ENCODE data around the gene SOD2. TPM values are rescaled to one million over a fixed set of nuclear protein-coding genes. Genes with fewer than 3 reads are reported as not detected.

Gene SOD2
- total and polyA plus RNA-seq, 9 of the 15 experiments (the other 6 are each of a cell fraction or from before 2014, with no cell fraction given): 39.8 to 140 (median 95.8) TPM

DNA sequence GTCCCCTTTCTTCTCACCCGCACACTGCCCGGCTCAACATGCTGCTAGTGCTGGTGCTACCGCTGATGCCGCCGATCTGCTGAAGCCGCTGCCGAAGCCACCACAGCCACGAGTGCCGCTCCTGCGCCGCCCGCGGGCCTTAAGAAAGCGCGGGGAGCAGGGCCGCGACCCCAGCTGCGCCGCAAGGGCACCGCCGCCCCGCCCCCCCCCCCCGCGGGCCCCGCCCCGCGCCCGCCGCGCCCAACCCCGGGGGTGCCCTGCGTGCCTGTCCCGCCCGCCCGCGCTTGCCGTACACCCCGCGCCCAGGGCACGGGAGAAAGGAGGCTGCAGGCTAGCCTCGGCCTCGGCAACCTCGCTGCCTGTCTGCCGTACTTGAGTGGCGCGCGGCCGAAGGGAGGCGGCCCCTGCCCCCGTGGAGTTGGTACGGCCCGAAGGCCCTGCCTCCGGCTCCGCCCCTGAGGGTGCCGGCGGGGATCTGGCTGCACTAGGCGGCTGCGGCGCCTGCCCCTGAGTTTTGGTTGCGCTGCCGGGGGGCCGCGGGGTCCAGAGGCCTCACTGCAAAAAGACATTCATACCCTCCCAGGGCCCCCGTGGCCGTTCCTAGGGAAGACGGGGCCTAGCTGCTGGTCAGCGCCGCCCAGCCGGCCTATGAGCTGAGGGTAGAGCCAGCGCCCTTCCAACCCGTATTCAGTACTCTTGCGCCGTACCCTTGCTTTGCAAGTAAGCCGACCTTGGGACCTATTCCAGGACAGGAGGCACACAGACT lies at the start of gene SOD2 (continued):
- TF ChIP-seq, protein P1, sequence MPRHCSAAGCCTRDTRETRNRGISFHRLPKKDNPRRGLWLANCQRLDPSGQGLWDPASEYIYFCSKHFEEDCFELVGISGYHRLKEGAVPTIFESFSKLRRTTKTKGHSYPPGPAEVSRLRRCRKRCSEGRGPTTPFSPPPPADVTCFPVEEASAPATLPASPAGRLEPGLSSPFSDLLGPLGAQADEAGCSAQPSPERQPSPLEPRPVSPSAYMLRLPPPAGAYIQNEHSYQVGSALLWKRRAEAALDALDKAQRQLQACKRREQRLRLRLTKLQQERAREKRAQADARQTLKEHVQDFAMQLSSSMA (CRISPR knock-in tag; IDR thresholded peaks at IDR 0.05): no peak
- peak; percentile 90 for TF ChIP-seq SUPT5H (IDR thresholded peaks at IDR 0.05)
- TF ChIP-seq ZNF124 (CRISPR knock-in tag; IDR thresholded peaks at IDR 0.05): no peak
- TF ChIP-seq ZNF146 (CRISPR knock-in tag; IDR thresholded peaks at IDR 0.05; ENCODE audit: unreplicated experiment): no peak
- no peak; the same call in none of the 2 replicates for TF ChIP-seq ZNF766 (CRISPR knock-in tag; conservative IDR thresholded peaks at IDR 0.05)
- TF ChIP-seq GATAD2A (IDR thresholded peaks at IDR 0.05): peak; percentile 35; the same call in 1 of the 2 replicates
- TF ChIP-seq ADNP (tag; IDR thresholded peaks at IDR 0.05): no peak
- TF ChIP-seq PCBP1 (IDR thresholded peaks at IDR 0.05; ENCODE audit: low read depth, low read length, poor library complexity, severe bottlenecking): peak; percentile 95
- peak; percentile 82 to 87; a peak in 3 of 4 replicates for TF ChIP-seq SIN3A (IDR thresholded peaks at IDR 0.05; ENCODE audit: borderline replicate concordance in 2 of 2, control insufficient read depth in 1 of 2, low read depth in 2 of 2, low read length in 2 of 2)
- TF ChIP-seq XRCC4 (IDR thresholded peaks at IDR 0.05; ENCODE audit: extremely low read depth, insufficient read depth, insufficient read length): no peak
- TF ChIP-seq RBFOX2 (IDR thresholded peaks at IDR 0.05; ENCODE audit: low read depth, low read length): peak; percentile 96
- TF ChIP-seq ZNF75A (CRISPR knock-in tag; IDR thresholded peaks at IDR 0.05): no peak
- TF ChIP-seq NFATC3 (IDR thresholded peaks at IDR 0.05): no peak
- TF ChIP-seq TAL1 (IDR thresholded peaks at IDR 0.05): no peak
- no peak for TF ChIP-seq SNRNP70 (optimal IDR thresholded peaks at IDR 0.05; ENCODE audit: low read depth, low read length)
- TF ChIP-seq ILK (tag; IDR thresholded peaks at IDR 0.05; ENCODE audit: borderline replicate concordance, low read depth): no peak
- peak; percentile 46; the same call in 1 of the 2 replicates for TF ChIP-seq KLF6 (CRISPR knock-in tag; IDR thresholded peaks at IDR 0.05; ENCODE audit: borderline replicate concordance)
- no peak for TF ChIP-seq PHB (CRISPR knock-in tag; IDR thresholded peaks at IDR 0.05)
- no peak for TF ChIP-seq SRSF9 (IDR thresholded peaks at IDR 0.05; ENCODE audit: borderline replicate concordance, low read depth, low read length)
- TF ChIP-seq FOXM1 (IDR thresholded peaks at IDR 0.05; ENCODE audit: low read depth): no peak
- TF ChIP-seq FOXM1 (CRISPR knock-in tag; IDR thresholded peaks at IDR 0.05; ENCODE audit: low read depth): no peak
- no peak for TF ChIP-seq EWSR1 (IDR thresholded peaks at IDR 0.05; ENCODE audit: borderline replicate concordance, low read depth, partially characterized antibody)
- no peak for TF ChIP-seq ESRRB (CRISPR knock-in tag; IDR thresholded peaks at IDR 0.05; ENCODE audit: borderline replicate concordance)
- no peak for TF ChIP-seq RAD51 (IDR thresholded peaks at IDR 0.05; ENCODE audit: borderline replicate concordance, low read depth)
- TF ChIP-seq KAT8 (IDR thresholded peaks at IDR 0.05; ENCODE audit: low read depth): no peak
- TF ChIP-seq TFAM (CRISPR knock-in tag; conservative IDR thresholded peaks at IDR 0.05): no peak
- TF ChIP-seq ZC3H8 (IDR thresholded peaks at IDR 0.05): no peak
- TF ChIP-seq, protein P2, sequence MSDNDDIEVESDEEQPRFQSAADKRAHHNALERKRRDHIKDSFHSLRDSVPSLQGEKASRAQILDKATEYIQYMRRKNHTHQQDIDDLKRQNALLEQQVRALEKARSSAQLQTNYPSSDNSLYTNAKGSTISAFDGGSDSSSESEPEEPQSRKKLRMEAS (CRISPR knock-in tag; IDR thresholded peaks at IDR 0.05): no peak; the same call in 1 of the 2 replicates
- TF ChIP-seq CBX1 (IDR thresholded peaks at IDR 0.05; ENCODE audit: low read depth): peak; percentile 85
- TF ChIP-seq SIX5 (IDR thresholded peaks at IDR 0.05; ENCODE audit: borderline replicate concordance in 1 of 2, insufficient read depth in 1 of 2, low read depth in 1 of 2, low read length in 2 of 2): peak in 1 of 2 experiments; percentile 39; a peak in 1 of 4 replicates
- TF ChIP-seq NCOA4 (IDR thresholded peaks at IDR 0.05; ENCODE audit: partially characterized antibody): no peak
- no peak for TF ChIP-seq CBFA2T2 (conservative IDR thresholded peaks at IDR 0.05)
